ENCODE data around the gene KRT8. TPM values are rescaled to one million over a fixed set of nuclear protein-coding genes. Genes with fewer than 3 reads are reported as not detected.
A peak's percentile ranks its signal among the peaks of the same experiment; 100 is the strongest.
"Not testable (repeated sequence)": the region's sequence is repeated elsewhere in the genome, so short reads cannot be mapped to it uniquely, and the experiment has no call there.

KRT8 gene
- total RNA-seq, 2 experiments from 2014 or later, result 0.33 to 0.65 TPM

DNA sequence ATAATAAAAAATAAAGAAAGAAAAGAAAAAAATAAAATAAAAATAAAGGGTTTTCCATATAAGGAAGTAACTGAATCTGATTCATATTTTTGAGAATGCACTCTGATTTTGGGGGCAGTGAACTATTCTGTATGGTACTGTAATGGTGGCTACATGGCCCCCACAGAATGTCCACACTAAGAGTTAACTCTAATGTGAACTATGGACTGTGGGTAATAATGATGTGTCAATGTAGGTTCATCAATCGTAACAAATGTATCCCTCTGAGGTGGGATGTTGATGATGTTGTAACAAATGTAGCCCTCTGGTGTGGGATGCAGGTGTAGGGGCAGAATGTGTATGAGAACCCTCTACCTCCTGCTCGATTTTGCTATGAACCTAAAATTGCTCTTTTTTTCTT, 13.8 kb downstream of the KRT8 start:
- H3K4me1 Mint-ChIP-seq, result no peaks in the 10 kb centered on the region
- peaks cover 6% of the 10 kb centered on the region for H3K27me3 Mint-ChIP-seq
- ChIA-PET POLR2A (no interaction called here), CTCF (no interaction called here)
- H3K4me3 Mint-ChIP-seq, result no peak overlapping the region
- H3K9me3 Mint-ChIP-seq, result no peaks in the 10 kb centered on the region
- H3K36me3 Mint-ChIP-seq (ENCODE audit: low read depth), result no peaks in the 10 kb centered on the region
- H3K27ac Mint-ChIP-seq, result no peak overlapping the region
- no peak for DNase-seq

DNA sequence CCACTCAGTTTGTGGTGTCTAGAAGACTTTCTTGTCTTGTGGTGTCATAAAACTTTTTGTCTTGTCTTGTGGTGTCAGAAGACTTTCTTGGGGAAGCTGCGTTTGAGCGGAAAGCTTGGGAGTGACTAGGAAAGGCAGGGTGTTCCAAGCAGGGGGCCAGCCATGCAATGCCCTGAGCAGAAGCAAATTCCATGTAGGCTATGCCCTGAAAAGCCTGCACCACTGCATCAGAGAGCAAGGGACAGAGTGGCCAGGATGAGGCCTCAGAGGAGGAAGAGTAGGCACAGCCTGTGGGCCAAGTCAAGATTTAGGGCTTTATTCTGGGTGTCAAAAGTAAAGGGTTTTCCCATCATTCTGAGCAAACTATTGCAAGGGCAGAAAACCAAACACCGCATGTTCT, 14.5 kb downstream of the KRT8 start:
- Mint-ChIP-seq H3K4me1 (no peaks in the 10 kb centered on the region), H3K36me3 (ENCODE audit: low read depth) (no peaks in the 10 kb centered on the region), H3K27me3 (peaks cover 4% of the 10 kb centered on the region), H3K4me3 (no peak overlapping the region), H3K27ac (no peak overlapping the region), H3K9me3 (no peaks in the 10 kb centered on the region)
- POLR2A ChIA-PET, result no interaction called here
- CTCF ChIA-PET, result interaction anchor here (1.6 to 2.3 kb wide), 2 partner anchors 11 to 90 kb away, joined by 7 to 9 read pairs; no protein-coding TSS in a partner anchor
- no peak for DNase-seq

DNA sequence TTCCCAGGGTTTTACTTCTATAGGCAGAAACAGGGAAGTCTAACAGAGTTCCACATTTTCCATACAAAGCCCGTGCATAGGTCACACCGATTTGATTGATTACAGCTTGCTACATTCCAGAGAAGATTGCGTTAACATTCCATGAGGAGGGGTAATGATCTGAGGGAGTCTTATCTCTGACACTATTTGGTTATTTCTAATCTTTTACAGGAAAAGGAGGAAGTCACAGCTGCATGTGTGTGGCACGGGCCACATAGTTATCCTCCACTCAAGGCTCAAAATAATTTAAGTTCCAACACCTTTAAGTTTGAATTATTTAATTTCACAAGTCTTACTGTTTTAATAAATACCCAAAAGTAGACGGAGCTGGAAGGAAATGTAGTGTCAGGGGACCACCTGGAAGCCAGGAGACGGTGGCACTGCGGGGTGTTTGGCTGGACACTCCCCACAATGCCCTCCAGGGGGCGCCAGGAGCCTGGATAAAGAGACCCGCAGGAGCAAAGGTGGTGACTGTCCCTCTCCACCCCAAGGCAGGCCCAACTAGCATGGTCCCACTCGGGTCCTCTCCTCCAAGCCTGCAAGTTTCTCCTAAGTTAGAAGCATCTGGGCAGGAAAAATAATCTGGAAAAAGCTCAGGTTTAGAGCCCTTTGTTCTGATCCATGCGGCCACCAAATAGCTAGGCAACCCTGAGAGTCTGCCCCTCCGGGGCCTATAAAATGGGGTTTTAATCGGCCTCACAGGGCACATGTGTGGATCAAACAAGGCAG, 20.2 kb downstream of the KRT8 start:
- H3K4me3 Mint-ChIP-seq, result no peak overlapping the region
- DNase-seq, result peak; percentile 80
- no peak overlapping the region for H3K27ac Mint-ChIP-seq
- no peaks in the 10 kb centered on the region for H3K9me3 Mint-ChIP-seq
- no peaks in the 10 kb centered on the region for H3K36me3 Mint-ChIP-seq (ENCODE audit: low read depth)
- peaks cover 7% of the 10 kb centered on the region for H3K4me1 Mint-ChIP-seq
- POLR2A ChIA-PET, result interaction anchor here (0.8 to 1.4 kb wide), 4 partner anchors 12 to 121 kb away, joined by 3 to 10 read pairs (median 3); partner anchors contain the start of gene EIF4B
- CTCF ChIA-PET, result interaction anchor here (0.6 to 9.3 kb wide), 47 partner anchors 11 to 730 kb away, joined by 3 to 318 read pairs (median 5); partner anchors contain the start of genes EIF4B, KRT18 and SOAT2
- peaks cover 11% of the 10 kb centered on the region for H3K27me3 Mint-ChIP-seq

- H3K9me3 Mint-ChIP-seq; H3K27ac Mint-ChIP-seq; H3K4me3 Mint-ChIP-seq; DNase-seq; H3K36me3 Mint-ChIP-seq (ENCODE audit: low read depth): not testable (repeated sequence)
- Mint-ChIP-seq H3K27me3 (peaks cover 11% of the 10 kb centered on the region), H3K4me1 (peaks cover 12% of the 10 kb centered on the region)
- ChIA-PET POLR2A (interaction anchor here (2.2 kb wide), 1 partner anchor 295 kb away, joined by 8 read pairs; no protein-coding TSS in a partner anchor), CTCF (interaction anchor here (0.7 to 9.3 kb wide), 35 partner anchors 9 to 729 kb away, joined by 3 to 318 read pairs (median 5); partner anchors contain the start of genes EIF4B, KRT3 and KRT74)
Measured at GRCh38 chr12:52880499-52880898, 24.4 kb downstream of the KRT8 start.

DNA sequence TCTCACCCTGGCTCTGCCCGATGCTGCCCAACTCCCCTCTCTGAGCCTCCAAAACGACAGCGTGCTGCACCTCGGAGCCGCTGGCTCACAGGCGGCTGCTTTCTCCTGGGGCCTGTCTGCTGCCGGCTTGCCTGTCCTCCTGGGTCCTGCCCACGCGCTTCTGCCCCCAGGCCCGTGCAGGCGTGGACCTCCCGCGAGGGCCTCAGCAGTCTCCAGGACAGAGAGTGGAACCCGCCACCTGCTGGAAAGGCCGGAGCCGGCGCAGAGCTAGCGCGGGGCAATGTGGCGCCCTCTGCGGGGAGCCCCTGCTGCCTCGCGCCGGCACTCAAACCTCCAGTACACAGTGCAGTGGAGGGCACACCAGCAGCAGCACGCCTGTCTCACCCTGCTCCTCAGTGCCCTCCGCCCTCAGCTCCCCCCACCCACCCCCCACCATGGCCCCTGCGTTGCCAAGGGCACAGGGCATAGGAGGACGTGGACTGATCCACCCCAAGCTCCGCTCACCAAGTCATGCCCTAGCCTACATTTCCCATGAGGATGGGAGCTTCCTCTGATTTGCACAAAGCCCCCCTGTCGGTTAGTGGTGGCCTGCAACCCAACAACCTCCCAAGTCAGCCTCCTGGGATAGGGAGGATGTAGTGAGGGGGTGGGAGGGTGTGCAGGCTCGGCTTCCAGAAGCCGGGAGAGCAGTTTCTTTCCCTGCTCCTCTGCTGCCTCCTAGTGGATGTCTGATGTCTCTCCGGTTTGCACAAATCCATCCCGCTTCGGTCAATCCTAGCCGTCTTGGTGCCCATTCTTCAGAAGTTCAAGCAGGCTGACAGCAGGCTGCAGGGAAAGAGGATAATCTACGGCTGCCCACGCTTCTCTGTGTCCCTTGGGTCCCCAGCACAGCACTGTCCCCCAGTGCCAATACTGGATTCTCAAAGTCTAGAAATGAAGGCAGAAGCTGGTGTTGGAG, 25.2 kb downstream of the KRT8 start:
- ChIA-PET CTCF (interaction anchor here (0.6 to 9.3 kb wide), 52 partner anchors 9 to 1539 kb away, joined by 3 to 318 read pairs (median 4); partner anchors contain the start of genes EIF4B, KRT3 and KRT74), POLR2A (interaction anchor here (2.2 kb wide), 1 partner anchor 294 kb away, joined by 8 read pairs; no protein-coding TSS in a partner anchor)
- Mint-ChIP-seq H3K9me3 (no peaks in the 10 kb centered on the region), H3K4me3 (peak overlapping the region; percentile 19), H3K27me3 (peaks cover 11% of the 10 kb centered on the region), H3K27ac (no peak overlapping the region), H3K36me3 (ENCODE audit: low read depth) (no peaks in the 10 kb centered on the region), H3K4me1 (peaks cover 14% of the 10 kb centered on the region)
- peak; percentile 81 for DNase-seq

DNA sequence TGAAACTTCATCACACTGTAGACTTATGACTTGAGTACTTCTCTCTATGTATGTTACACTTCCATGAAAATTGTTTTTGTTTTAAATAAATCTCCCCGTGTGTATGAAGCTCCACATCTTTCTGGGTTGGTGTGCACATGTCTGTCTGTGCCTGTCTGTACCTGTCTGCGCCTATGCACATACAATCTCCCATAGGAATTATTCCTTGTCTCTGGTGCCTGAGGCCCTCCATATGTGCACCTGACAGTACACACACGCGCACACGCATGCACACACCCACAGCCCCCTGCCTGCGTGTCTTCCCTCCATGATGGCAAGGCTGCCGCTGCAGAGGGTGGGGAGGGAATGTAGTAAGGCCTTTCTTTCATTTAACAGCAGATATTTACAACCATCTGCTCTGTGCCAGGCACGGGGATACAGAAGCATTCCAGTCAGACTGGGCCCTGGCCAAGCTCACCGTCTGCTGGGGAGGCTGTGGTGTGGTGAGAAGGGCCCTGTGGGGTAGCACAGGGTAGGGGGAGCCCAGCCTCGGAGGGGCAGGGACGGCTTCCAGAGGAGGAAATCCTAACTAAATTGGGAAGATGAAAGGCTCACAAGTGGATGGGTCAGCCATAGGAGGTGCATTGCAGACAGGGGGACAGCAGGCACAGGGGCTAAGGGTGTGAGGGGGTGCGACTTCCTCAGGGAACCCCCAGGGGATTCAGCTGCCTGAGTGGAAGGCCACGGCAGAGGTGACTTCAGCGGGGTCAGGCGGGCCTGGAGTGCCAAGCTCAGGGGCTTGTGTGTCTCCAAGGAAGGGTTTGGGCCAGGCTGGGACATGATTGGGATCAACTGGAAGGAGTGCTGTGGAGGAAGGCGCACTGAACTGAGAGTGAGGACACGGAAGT, 26.1 kb downstream of the KRT8 start:
- Mint-ChIP-seq H3K36me3 (ENCODE audit: low read depth) (no peaks in the 10 kb centered on the region), H3K4me1 (peaks cover 20% of the 10 kb centered on the region), H3K27ac (no peak overlapping the region), H3K4me3 (no peak overlapping the region), H3K27me3 (peaks cover 11% of the 10 kb centered on the region), H3K9me3 (no peaks in the 10 kb centered on the region)
- ChIA-PET CTCF (interaction anchor here (0.6 to 9.3 kb wide), 34 partner anchors 10 to 1538 kb away, joined by 3 to 318 read pairs (median 5); partner anchors contain the start of genes EIF4B and KRT3), POLR2A (interaction anchor here (2.2 kb wide), 1 partner anchor 293 kb away, joined by 8 read pairs; no protein-coding TSS in a partner anchor)
- DNase-seq, result no peak

- CTCF ChIA-PET, result interaction anchor here (2.0 to 9.3 kb wide), 5 partner anchors 106 to 722 kb away, joined by 7 to 318 read pairs (median 32); partner anchors contain the start of gene EIF4B
- H3K9me3 Mint-ChIP-seq, result no peaks in the 10 kb centered on the region
- H3K27ac Mint-ChIP-seq, result no peak overlapping the region
- no peak overlapping the region for H3K4me3 Mint-ChIP-seq
- POLR2A ChIA-PET, result no interaction called here
- H3K36me3 Mint-ChIP-seq (ENCODE audit: low read depth), result no peaks in the 10 kb centered on the region
- H3K27me3 Mint-ChIP-seq, result peaks cover 11% of the 10 kb centered on the region
- DNase-seq, result no peak
- peaks cover 31% of the 10 kb centered on the region for H3K4me1 Mint-ChIP-seq
Measured at GRCh38 chr12:52877242-52877641, 27.6 kb downstream of the KRT8 start.

DNA sequence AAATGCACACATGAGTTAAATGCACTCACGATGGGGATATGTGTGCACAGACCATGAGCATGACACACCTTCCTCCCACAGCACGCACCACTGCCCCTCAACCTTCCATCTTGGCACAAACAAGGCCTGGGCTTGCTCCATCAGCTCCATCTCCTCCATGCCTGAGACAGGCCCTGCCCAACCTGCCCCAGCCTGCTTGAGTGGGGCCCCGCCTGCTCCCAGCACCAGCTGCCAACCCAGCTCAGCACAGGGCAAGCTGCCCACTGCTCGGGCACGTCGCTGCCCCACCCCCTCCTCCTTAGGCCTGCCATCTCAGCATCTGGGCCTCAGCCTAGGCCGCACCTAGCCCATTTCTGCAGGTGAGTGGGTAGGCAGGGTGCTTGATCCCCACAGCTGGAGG, 28.5 kb downstream of the KRT8 start:
- ChIA-PET POLR2A (no interaction called here), CTCF (interaction anchor here (7.7 kb wide), 1 partner anchor 295 kb away, joined by 134 read pairs; no protein-coding TSS in a partner anchor)
- no peak for DNase-seq
- Mint-ChIP-seq H3K9me3 (no peaks in the 10 kb centered on the region), H3K4me1 (peaks cover 38% of the 10 kb centered on the region), H3K4me3 (no peak overlapping the region), H3K27ac (no peak overlapping the region), H3K27me3 (peaks cover 8% of the 10 kb centered on the region), H3K36me3 (ENCODE audit: low read depth) (no peaks in the 10 kb centered on the region)

GRCh38 chr12:52874573-52875435, 30.1 kb downstream of the KRT8 start:
- peak overlapping the region; percentile 17 for H3K27ac Mint-ChIP-seq
- POLR2A ChIA-PET, result interaction anchor here (0.6 to 1.5 kb wide), 4 partner anchors 8 to 850 kb away, joined by 3 to 10 read pairs (median 4); partner anchors contain the start of gene EIF4B
- H3K36me3 Mint-ChIP-seq (ENCODE audit: low read depth), result no peaks in the 10 kb centered on the region
- peaks cover 38% of the 10 kb centered on the region for H3K4me1 Mint-ChIP-seq
- H3K4me3 Mint-ChIP-seq, result peak overlapping the region; percentile 56
- no peak for DNase-seq
- H3K9me3 Mint-ChIP-seq, result no peaks in the 10 kb centered on the region
- no peaks in the 10 kb centered on the region for H3K27me3 Mint-ChIP-seq
- CTCF ChIA-PET, result interaction anchor here (1.1 to 5.4 kb wide), 8 partner anchors 9 to 718 kb away, joined by 3 to 100 read pairs (median 4); no protein-coding TSS in a partner anchor

- POLR2A ChIA-PET, result interaction anchor here (1.0 to 1.6 kb wide), 4 partner anchors 131 to 849 kb away, joined by 3 to 10 read pairs (median 4); partner anchors contain the start of gene EIF4B
- H3K36me3 Mint-ChIP-seq (ENCODE audit: low read depth), result no peaks in the 10 kb centered on the region
- H3K4me3 Mint-ChIP-seq, result peak overlapping the region; percentile 69
- CTCF ChIA-PET, result interaction anchor here (0.8 to 5.4 kb wide), 11 partner anchors 9 to 719 kb away, joined by 3 to 100 read pairs (median 5); no protein-coding TSS in a partner anchor
- DNase-seq, result peak; percentile 69
- no peaks in the 10 kb centered on the region for H3K9me3 Mint-ChIP-seq
- H3K27ac Mint-ChIP-seq, result peak overlapping the region; percentile 58
- no peaks in the 10 kb centered on the region for H3K27me3 Mint-ChIP-seq
- H3K4me1 Mint-ChIP-seq, result peaks cover 34% of the 10 kb centered on the region
Measured at GRCh38 chr12:52873832-52874572, 30.9 kb downstream of the KRT8 start.
